GM19452 (cell line): ENCODE data around the gene RAB17.

Experiments
- ATAC-seq: cut with Tn5 transposase; IDR thresholded peaks from one replicate; pipeline ENCODE4 v1.9.1; 2021; ENCODE audit not compliant: unreplicated experiment

RAB17 gene

DNA sequence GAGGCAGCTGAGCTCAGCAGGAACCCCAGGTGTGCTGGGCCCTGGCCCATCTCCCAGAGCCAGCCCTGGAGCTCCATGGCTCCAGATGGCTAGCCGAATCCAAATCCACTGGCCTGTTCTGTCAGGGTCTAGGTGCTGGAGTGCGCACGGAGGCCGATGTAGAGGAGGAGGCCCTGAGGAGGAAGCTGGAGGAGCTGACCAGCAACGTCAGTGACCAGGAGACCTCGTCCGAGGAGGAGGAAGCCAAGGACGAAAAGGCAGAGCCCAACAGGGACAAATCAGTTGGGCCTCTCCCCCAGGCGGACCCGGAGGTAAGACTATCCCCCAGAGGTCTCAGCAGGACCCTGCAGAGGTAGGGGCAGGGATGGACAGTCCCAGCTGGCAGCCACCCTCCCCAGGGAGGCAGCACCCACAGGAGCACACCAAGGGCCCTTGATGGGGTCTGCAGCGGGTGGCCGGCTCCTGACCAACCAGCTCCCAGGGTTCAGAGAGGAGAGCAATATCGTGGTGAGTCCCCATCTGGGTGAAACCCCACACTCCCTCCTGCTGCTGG, 50.2 kb downstream of the RAB17 start:
- no peak for ATAC-seq

- no peak for ATAC-seq
Measured at GRCh38 chr2:237539681-237540080, 50.9 kb downstream of the RAB17 start.

GRCh38 chr2:237538901-237539300, 51.6 kb downstream of the RAB17 start:
- ATAC-seq, result no peak

DNA sequence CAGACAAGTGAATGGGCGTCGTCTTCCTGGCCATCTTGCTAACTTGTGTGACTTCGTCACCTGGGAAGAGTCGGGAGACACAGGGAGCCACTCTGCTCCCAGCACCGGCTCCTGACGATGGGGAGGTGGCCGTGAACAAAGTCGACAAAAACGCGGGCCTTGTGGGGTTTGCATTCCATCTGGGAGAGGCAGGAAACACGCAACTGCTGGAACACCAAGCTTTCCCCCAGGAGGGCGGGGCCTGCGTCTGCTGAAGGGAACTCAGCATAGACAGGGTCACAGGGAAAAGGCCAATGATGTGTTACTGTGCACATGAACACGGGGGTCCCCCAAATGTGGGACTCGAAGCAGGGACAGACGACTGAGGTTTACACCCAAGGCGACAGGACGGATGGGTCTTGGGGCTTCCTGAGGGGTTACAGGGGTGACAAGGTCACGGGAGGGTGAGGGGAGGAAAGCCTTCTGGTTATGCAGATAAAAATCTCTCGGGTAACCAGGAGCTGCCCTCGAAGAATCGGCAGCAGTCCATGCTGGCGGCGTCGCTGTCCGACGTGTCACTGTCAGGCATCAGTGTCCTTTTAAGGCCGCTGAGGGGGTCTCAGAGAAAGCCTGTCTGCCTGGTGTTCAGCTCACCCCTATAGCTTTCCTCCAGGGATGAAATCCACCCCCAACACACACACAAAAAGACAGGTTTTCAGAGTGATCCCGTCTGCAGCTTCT, 52.4 kb downstream of the RAB17 start:
- ATAC-seq, result no peak

- ATAC-seq, result no peak
Measured at GRCh38 chr2:237536617-237537016, 53.9 kb downstream of the RAB17 start.

- no peak for ATAC-seq
Measured at GRCh38 chr2:237536083-237536415, 54.5 kb downstream of the RAB17 start.

DNA sequence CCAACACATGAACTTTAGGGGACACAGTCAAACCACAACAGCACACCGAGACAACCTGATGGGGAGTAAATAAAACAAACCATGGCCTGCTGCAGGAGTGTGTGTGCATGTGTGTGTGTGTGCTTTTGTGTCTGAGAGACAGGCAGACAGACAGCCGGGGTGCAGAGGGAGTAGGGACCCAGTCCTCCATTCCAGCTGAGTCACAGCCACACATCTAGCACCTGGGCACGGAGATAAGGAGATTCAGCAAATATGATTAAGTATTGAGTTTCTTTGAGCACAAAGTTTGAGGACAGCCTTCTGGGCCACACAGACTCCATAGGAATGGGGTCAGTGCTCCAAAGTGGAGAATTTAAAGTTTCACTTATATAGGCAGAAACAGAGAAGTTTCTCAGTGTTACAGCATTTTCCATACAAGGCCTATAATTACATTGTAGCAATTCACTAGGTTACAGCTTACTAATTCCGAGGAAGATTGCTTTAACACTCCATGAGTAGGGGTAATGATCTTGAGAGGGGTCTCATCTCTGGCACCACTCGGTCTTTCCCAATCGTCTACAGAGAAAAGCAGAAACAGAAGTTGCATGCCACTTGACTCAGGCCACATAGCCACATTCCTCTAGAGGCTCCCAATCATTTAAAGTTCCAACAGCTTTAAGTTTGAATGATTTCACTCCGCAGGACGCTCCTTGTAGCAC, 55.0 kb downstream of the RAB17 start:
- no peak for ATAC-seq

DNA sequence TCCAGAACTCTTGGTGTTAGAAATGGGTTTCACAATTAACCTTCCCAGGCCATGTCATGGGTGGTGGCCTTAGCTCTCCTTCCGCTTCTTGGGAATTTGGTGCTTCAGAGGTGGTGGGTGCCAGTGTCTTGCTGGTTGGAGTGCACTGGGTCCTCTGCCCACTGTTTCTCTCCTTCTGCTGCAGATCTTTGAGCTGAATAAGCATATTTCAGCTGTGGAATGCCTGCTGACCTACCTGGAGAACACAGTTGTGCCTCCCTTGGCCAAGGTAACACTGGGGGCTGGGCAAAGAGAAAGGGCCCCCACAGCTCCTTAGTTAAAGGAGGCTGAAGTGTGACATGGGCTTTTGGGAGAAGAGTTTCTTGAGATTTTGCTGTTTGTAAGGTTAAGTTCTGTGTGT, 56.2 kb downstream of the RAB17 start:
- ATAC-seq, result no peak

- ATAC-seq, result no peak
Measured at GRCh38 chr2:237533668-237534161, 56.8 kb downstream of the RAB17 start.

DNA sequence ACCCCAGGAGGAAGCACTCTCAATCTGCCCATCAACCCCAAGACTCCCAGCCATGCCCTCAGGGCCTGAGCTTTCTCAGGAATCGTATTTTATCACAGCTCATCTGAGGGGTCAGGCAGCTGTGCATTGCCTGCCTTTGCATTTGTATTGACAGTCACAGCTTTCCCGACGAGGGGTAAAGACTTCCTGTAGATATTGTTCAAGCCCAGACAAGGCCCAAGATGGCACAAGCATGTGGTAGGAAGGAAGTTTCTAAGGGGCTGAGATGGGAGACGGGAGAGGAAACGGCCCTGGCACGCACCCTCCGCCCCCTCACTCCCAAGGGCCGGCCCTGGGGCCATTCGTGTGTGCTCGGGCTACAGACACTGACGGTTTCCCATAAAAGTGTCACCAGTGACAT, 58.4 kb downstream of the RAB17 start:
- no peak for ATAC-seq

DNA sequence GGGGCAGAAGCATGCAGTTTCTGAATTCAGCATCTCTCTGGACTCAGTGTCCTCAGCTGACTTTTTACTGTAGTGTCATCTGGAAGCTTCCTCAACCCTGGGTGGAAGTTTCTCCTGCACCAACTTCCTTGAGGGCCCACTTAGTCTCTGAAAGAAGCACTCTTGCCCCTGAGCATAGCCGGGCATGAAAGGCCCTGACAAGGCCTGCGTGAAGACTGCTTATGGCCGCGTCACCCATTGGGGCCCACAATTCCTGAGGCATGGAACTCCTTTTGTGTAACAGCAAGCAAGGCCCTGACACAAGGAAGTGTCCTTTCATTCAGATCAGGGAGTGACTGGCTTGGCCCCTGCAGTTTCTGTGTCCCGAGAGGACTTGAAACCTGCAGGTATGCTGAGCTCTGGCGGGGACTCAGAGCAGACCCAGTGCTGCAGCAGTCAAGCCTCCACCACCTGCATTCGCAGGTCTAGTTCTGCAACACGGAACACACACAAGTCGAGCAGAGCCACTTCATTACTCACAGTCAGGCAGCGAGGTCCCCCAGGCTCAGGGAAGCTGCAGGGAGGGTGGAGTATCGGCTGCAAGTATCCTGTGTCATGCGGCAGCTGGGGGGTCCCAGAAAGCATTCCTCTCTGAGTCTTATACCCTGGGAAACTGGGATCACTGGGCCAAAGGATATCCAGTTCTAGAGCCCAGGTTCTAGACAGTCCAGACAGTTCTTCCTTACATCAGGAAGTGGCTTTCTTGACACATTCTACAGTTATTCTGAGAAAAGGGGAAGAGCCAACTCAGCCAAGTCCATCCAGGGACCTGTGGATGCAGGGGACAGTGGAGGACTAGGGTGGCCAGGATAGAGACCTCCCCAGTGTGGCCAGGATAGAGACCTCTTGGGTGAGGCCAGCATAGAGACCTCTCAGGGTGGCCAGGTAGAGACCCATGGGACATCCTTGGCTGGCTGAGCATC, 59.8 kb downstream of the RAB17 start:
- no peak for ATAC-seq

- peak; percentile 91 for ATAC-seq
Measured at GRCh38 chr2:237529452-237530402, 60.8 kb downstream of the RAB17 start.

GRCh38 chr2:237527766-237528165, 62.8 kb downstream of the RAB17 start:
- no peak for ATAC-seq

DNA sequence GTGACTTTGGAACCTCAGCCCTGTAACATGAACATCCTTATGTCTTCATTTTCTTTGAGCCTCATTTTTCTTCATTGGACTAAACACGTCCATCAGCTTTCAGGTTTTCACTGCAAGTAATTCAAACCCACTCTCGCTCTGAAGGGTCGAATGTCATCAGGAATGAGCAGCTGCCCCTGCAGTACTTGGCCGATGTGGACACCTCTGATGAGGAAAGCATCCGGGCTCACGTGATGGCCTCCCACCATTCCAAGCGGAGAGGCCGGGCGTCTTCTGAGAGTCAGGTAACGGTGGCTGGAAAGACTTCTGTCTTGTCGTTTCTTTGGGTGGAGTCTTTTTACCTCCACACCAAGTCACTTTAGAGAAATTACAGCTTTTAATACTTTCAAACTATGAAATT, 63.3 kb downstream of the RAB17 start:
- no peak for ATAC-seq

GRCh38 chr2:237525559-237526157, 64.9 kb downstream of the RAB17 start:
- ATAC-seq, result no peak

GRCh38 chr2:237524631-237525030, 65.9 kb downstream of the RAB17 start:
- ATAC-seq, result no peak
